ENCODE data around the gene B4GALT2. TPM values are rescaled to one million over a fixed set of nuclear protein-coding genes. Genes with fewer than 3 reads are reported as not detected.
A peak's percentile ranks its signal among the peaks of the same experiment; 100 is the strongest.

Gene B4GALT2
- polyA plus RNA-seq, 1 of the 3 experiments (the other 2 are of a cell fraction) = 48.0 TPM

DNA sequence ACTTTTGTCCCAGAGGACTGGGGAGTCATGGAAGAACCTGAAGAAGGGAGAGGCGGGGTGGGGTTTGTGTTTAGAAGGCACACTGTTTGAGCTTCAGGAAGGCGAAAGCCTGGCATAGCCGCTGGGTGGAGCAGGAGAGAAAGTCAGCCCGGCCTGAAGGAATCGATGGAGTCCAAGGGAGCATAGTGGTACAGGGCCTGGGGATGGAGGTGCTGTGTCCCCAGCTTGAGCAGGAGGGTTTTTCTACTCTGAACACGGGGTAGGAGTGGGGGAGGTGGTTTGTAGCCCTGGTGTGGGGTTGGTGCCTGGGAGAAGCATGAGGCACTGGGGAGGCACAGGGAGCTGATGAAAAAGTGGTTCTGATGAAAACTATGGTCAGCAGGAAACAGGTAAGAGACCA lies 7.7 kb downstream of the B4GALT2 start (continued):
- TF ChIP-seq, protein P1, sequence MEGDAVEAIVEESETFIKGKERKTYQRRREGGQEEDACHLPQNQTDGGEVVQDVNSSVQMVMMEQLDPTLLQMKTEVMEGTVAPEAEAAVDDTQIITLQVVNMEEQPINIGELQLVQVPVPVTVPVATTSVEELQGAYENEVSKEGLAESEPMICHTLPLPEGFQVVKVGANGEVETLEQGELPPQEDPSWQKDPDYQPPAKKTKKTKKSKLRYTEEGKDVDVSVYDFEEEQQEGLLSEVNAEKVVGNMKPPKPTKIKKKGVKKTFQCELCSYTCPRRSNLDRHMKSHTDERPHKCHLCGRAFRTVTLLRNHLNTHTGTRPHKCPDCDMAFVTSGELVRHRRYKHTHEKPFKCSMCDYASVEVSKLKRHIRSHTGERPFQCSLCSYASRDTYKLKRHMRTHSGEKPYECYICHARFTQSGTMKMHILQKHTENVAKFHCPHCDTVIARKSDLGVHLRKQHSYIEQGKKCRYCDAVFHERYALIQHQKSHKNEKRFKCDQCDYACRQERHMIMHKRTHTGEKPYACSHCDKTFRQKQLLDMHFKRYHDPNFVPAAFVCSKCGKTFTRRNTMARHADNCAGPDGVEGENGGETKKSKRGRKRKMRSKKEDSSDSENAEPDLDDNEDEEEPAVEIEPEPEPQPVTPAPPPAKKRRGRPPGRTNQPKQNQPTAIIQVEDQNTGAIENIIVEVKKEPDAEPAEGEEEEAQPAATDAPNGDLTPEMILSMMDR (IDR thresholded peaks at IDR 0.05) = no peak
- TF ChIP-seq FOXM1 (IDR thresholded peaks at IDR 0.05; ENCODE audit: low read depth) (no peak), RXRA (IDR thresholded peaks at IDR 0.05; ENCODE audit: borderline replicate concordance, low read depth) (no peak), EP300 (IDR thresholded peaks at IDR 0.05; ENCODE audit: borderline replicate concordance in 1 of 2, low read depth in 1 of 2, low read length in 1 of 2) (no peak), JUND (IDR thresholded peaks at IDR 0.05) (no peak), FOSL2 (IDR thresholded peaks at IDR 0.05; ENCODE audit: borderline replicate concordance, low read depth) (no peak)

DNA sequence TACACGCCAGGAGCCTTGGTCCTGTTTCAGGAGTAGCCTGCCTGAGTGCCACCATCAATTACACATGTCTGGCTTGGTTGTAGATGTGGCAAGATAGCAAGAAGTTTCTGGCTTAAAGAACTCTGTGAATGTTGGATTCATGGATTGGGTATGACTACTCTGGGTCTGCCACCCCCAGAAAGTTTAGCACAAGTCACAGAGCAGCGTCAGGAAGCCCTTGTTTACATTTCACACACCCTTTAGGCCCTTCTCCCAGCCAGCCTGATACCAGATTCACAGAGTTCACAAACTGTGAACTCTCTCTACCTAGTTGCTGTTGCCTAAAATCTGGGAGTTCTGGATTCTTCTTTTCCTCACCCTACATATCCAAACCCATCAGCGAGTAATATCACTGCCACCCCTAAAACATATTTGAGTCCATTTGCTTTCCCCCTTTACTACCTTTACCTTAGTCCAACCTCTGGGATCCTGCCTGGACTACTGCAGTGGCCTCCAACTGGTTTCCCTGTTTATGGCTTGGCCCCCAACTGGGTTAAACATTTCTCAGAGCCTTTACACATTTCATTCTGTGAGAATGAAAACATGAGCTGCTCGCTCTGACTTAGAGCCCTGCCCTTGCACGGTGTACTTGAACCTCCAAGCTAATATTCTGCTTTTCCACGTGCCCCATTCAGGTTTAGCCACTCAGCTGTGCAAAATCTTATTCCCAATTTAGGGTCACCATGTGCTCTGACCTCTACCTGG lies 8.3 kb downstream of the B4GALT2 start:
- Histone ChIP-seq H3K36me3 (replicated peaks in 1 of 2; ENCODE audit: control insufficient read depth in 1 of 2, insufficient read depth in 2 of 2, low read length in 1 of 2) (peaks cover 4 to 14% of the 10 kb centered on the region in 2 experiments), H3K79me2 (ENCODE audit: insufficient read depth) (peaks cover 7% of the 10 kb centered on the region; the same call in 1 of the 2 replicates), H3K9me2 (no peaks in the 10 kb centered on the region), H3K4me2 (no peak overlapping the region), H3K27me3 (ENCODE audit: insufficient read depth) (no peaks in the 10 kb centered on the region), H3K9me3 (no peaks in the 10 kb centered on the region), H3K4me1 (ENCODE audit: control insufficient read depth in 1 of 2, insufficient read depth in 2 of 2, low read depth in 1 of 2, low read length in 1 of 2) (peaks cover 8 to 11% of the 10 kb centered on the region in 2 experiments; a peak in 3 of 4 replicates), H2AFZ (ENCODE audit: low read depth) (no peak overlapping the region), H4K20me1 (ENCODE audit: insufficient read depth) (no peaks in the 10 kb centered on the region; the same call in 1 of the 2 replicates), H3F3A (replicated peaks; ENCODE audit: insufficient read depth) (peaks cover 4% of the 10 kb centered on the region), H3K4me3 (ENCODE audit: low read depth in 2 of 2, low read length in 1 of 2) (no peak overlapping the region), H3K9ac (no peak overlapping the region), H3K27ac (ENCODE audit: low read depth in 2 of 2, low read length in 1 of 2) (no peak overlapping the region)
- DNase-seq = no peak
- POLR2A ChIA-PET = interaction anchor here (0.9 kb wide), 1 partner anchor 12 kb away, joined by 3 read pairs; the partner anchor contains the start of gene ATP6V0B
- CTCF ChIA-PET = interaction anchor here (1.0 to 20.6 kb wide), 5 partner anchors 18 to 224 kb away, joined by 3 to 598 read pairs (median 3); partner anchors contain the start of gene SLC6A9
- WGBS (ENCODE audit: low lambda C conversion rate) = 93% methylated on average over 5 of the region's 6 CpGs
- TF ChIP-seq MXI1 (IDR thresholded peaks at IDR 0.05; ENCODE audit: low read depth, low read length) = no peak
- no peak for TF ChIP-seq YY1 (IDR thresholded peaks at IDR 0.05; ENCODE audit: low read depth)
- no peak for TF ChIP-seq GATA2 (CRISPR knock-in tag; IDR thresholded peaks at IDR 0.05)

DNA sequence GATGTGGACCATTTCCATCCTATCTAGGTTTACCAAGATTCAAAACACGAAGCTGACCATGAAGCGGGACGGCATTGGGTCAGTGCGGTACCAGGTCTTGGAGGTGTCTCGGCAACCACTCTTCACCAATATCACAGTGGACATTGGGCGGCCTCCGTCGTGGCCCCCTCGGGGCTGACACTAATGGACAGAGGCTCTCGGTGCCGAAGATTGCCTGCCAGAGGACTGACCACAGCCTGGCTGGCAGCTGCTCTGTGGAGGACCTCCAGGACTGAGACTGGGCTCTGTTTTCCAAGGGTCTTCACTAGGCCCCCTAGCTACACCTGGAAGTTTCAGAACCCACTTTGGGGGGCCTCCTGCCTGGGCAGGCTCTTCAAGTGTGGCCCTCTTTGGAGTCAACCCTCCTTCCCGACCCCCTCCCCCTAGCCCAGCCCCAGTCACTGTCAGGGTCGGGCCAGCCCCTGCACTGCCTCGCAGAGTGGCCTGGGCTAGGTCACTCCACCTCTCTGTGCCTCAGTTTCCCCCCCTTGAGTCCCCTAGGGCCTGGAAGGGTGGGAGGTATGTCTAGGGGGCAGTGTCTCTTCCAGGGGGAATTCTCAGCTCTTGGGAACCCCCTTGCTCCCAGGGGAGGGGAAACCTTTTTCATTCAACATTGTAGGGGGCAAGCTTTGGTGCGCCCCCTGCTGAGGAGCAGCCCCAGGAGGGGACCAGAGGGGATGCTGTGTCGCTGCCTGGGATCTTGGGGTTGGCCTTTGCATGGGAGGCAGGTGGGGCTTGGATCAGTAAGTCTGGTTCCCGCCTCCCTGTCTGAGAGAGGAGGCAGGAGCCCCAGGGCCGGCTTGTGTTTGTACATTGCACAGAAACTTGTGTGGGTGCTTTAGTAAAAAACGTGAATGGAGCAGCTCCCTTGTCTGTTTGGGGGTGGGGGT lies 11.5 kb downstream of the B4GALT2 start:
- Histone ChIP-seq H3K4me2 (peak overlapping the region; percentile 90), H2AFZ (ENCODE audit: low read depth) (peak overlapping the region; percentile 87; the same call in 1 of the 2 replicates), H3K36me3 (replicated peaks in 1 of 2; ENCODE audit: control insufficient read depth in 1 of 2, insufficient read depth in 2 of 2, low read length in 1 of 2) (peaks cover 4 to 12% of the 10 kb centered on the region in 2 experiments), H3K27ac (ENCODE audit: low read depth in 2 of 2, low read length in 1 of 2) (peak overlapping the region; percentile 75 to 86), H3K9ac (peak overlapping the region; percentile 75), H3K79me2 (ENCODE audit: insufficient read depth) (no peaks in the 10 kb centered on the region), H3K27me3 (ENCODE audit: insufficient read depth) (no peaks in the 10 kb centered on the region), H3K4me1 (ENCODE audit: control insufficient read depth in 1 of 2, insufficient read depth in 2 of 2, low read depth in 1 of 2, low read length in 1 of 2) (peaks cover 8 to 31% of the 10 kb centered on the region in 2 experiments; a peak in 3 of 4 replicates), H4K20me1 (ENCODE audit: insufficient read depth) (no peaks in the 10 kb centered on the region), H3F3A (replicated peaks; ENCODE audit: insufficient read depth) (peaks cover 8% of the 10 kb centered on the region), H3K9me3 (no peaks in the 10 kb centered on the region), H3K9me2 (no peaks in the 10 kb centered on the region), H3K4me3 (ENCODE audit: low read depth in 2 of 2, low read length in 1 of 2) (peak overlapping the region; percentile 71 to 75)
- 67% methylated on average over 7 of the region's 19 CpGs for WGBS (ENCODE audit: low lambda C conversion rate)
- CTCF ChIA-PET = interaction anchor here (0.9 to 20.6 kb wide), 11 partner anchors 10 to 227 kb away, joined by 3 to 598 read pairs (median 5); partner anchors contain the start of genes ATP6V0B, IPO13 and SLC6A9
- peak; percentile 55 for DNase-seq
- POLR2A ChIA-PET = no interaction called here
- TF ChIP-seq SIN3A (IDR thresholded peaks at IDR 0.05; ENCODE audit: borderline replicate concordance, low read depth, low read length) (no peak), NRF1 (IDR thresholded peaks at IDR 0.05; ENCODE audit: low read depth, low read length) (no peak), ELF1 (IDR thresholded peaks at IDR 0.05) (no peak), MEF2A (IDR thresholded peaks at IDR 0.05; ENCODE audit: borderline replicate concordance, low read depth) (no peak)
- TF ChIP-seq, protein P1 (IDR thresholded peaks at IDR 0.05) = peak; percentile 31; the same call in 1 of the 2 replicates
- TF ChIP-seq, protein P2, sequence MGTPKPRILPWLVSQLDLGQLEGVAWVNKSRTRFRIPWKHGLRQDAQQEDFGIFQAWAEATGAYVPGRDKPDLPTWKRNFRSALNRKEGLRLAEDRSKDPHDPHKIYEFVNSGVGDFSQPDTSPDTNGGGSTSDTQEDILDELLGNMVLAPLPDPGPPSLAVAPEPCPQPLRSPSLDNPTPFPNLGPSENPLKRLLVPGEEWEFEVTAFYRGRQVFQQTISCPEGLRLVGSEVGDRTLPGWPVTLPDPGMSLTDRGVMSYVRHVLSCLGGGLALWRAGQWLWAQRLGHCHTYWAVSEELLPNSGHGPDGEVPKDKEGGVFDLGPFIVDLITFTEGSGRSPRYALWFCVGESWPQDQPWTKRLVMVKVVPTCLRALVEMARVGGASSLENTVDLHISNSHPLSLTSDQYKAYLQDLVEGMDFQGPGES (IDR thresholded peaks at IDR 0.05; ENCODE audit: low read depth, low read length) = no peak
